ENCODE measurements around the gene POLR3H. TPM values are rescaled to one million over a fixed set of nuclear protein-coding genes. Genes with fewer than 3 reads are reported as not detected.

The POLR3H gene
- polyA plus RNA-seq, 3 donors: 9.4 to 19.0 (median 10.4) TPM

DNA sequence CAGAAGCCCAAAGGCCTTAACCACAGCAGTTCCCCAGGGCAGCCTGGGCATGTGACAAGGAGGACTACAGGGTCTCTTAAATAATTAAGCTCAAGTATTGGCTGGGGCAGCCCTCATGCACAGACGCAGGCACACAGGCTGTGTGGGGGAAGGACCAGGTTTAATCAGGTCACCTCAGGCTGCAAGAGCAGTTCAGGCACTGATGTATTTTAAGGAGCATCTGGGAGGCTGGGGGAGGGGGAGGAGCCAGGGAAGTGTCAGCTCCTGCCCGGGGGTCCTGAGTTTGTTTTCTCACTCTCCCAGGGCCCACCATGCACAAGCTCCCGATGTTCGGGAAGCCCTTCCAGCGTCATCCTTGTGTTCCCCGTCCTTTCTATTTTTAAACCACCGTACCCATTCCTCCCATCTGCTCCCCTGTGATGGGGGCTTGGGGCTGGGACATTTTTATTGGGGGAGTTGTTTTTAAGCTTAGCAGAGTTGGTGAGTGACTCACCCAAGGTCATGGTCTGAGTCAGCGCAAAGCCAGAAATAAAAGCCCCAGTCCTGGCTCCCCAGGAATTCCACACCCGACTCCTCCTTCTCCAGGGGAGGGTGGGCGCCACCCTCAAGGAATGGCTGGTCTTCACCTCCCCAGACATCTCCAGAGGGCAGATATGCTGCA lies 18.9 kb upstream of the POLR3H start:
- H3K4me3 Mint-ChIP-seq: no peak overlapping the region
- no peak for TF ChIP-seq CTCF (IDR thresholded peaks at IDR 0.05)
- Histone ChIP-seq H3K27ac (ENCODE audit: low read depth in 1 of 2, low read length in 2 of 2) (no peak overlapping the region), H3K9me3 (replicated peaks in 1 of 2; ENCODE audit: control insufficient read depth in 1 of 2, insufficient read depth in 1 of 2, low read length in 2 of 2) (no peaks in the 10 kb centered on the region), H3K4me2 (replicated peaks; ENCODE audit: extremely low read depth, low read length, poor library complexity, severe bottlenecking) (no peak overlapping the region), H3K4me1 (ENCODE audit: control insufficient read depth in 1 of 2, insufficient read depth in 2 of 2, low read length in 2 of 2) (no peaks in the 10 kb centered on the region), H3K79me2 (ENCODE audit: insufficient read depth, low read length) (no peaks in the 10 kb centered on the region), H3K27me3 (ENCODE audit: control insufficient read depth in 2 of 2, insufficient read depth in 2 of 2, low read length in 2 of 2) (peaks cover 0 to 24% of the 10 kb centered on the region in 2 donors), H4K20me1 (ENCODE audit: insufficient read depth, low read length) (no peaks in the 10 kb centered on the region), H2AFZ (ENCODE audit: insufficient read depth, low read depth, low read length, poor library complexity, severe bottlenecking) (no peak overlapping the region), H3K4me3 (replicated peaks in 1 of 3; ENCODE audit: low read depth in 2 of 3, low read length in 3 of 3) (no peak overlapping the region), H3K36me3 (replicated peaks in 1 of 2; ENCODE audit: control insufficient read depth in 1 of 2, insufficient read depth in 2 of 2, low read length in 2 of 2) (no peaks in the 10 kb centered on the region), H3K9ac (ENCODE audit: insufficient read depth, low read length, poor library complexity, severe bottlenecking) (no peak overlapping the region)
- H3K27ac Mint-ChIP-seq: no peak overlapping the region
- DNase-seq: no peak
- WGBS (ENCODE audit: insufficient coverage): 83% methylated on average over 1 of the region's 10 CpGs
- H3K4me1 Mint-ChIP-seq: no peaks in the 10 kb centered on the region
- H3K36me3 Mint-ChIP-seq: no peaks in the 10 kb centered on the region
- intact Hi-C loops (cut with micrococcal nuclease): no loop called here
- H3K9me3 Mint-ChIP-seq: no peaks in the 10 kb centered on the region
- peaks cover 27 to 54% (median 54%) of the 10 kb centered on the region in 3 donors for H3K27me3 Mint-ChIP-seq (ENCODE audit: low read depth in 3 of 3)

DNA sequence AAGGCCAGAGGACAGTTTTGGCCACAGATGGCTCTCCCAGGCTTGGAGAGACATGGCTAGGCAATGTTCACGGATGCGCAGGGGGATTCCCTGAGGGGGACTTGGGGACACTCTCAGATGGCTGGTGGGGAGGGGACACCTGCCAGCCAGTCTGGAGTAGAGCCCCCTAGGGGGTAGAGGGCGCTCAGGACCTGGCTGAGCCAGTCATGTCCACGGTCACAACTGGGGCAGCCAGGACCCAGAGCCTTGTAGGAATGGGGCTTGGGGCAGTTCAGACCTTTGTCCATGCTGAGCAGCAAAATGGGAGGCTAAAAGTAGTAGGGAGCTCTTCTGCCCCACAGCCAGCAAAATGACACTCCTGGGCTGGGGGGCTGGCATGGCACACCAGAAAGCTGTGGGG lies 18.2 kb upstream of the POLR3H start:
- Histone ChIP-seq H3K27me3 (ENCODE audit: control insufficient read depth in 2 of 2, insufficient read depth in 2 of 2, low read length in 2 of 2) (peaks cover 0 to 27% of the 10 kb centered on the region in 2 donors), H3K79me2 (ENCODE audit: insufficient read depth, low read length) (no peaks in the 10 kb centered on the region), H3K4me1 (ENCODE audit: control insufficient read depth in 1 of 2, insufficient read depth in 2 of 2, low read length in 2 of 2) (no peaks in the 10 kb centered on the region), H2AFZ (ENCODE audit: insufficient read depth, low read depth, low read length, poor library complexity, severe bottlenecking) (no peak overlapping the region), H3K9me3 (replicated peaks in 1 of 2; ENCODE audit: control insufficient read depth in 1 of 2, insufficient read depth in 1 of 2, low read length in 2 of 2) (no peaks in the 10 kb centered on the region), H3K4me3 (replicated peaks in 1 of 3; ENCODE audit: low read depth in 2 of 3, low read length in 3 of 3) (no peak overlapping the region), H3K36me3 (replicated peaks in 1 of 2; ENCODE audit: control insufficient read depth in 1 of 2, insufficient read depth in 2 of 2, low read length in 2 of 2) (no peaks in the 10 kb centered on the region), H3K4me2 (replicated peaks; ENCODE audit: extremely low read depth, low read length, poor library complexity, severe bottlenecking) (no peak overlapping the region), H3K27ac (ENCODE audit: low read depth in 1 of 2, low read length in 2 of 2) (no peak overlapping the region), H3K9ac (ENCODE audit: insufficient read depth, low read length, poor library complexity, severe bottlenecking) (no peak overlapping the region), H4K20me1 (ENCODE audit: insufficient read depth, low read length) (no peaks in the 10 kb centered on the region)
- Mint-ChIP-seq H3K27me3 (ENCODE audit: low read depth in 3 of 3) (peaks cover 30 to 56% (median 54%) of the 10 kb centered on the region in 3 donors), H3K4me3 (no peak overlapping the region), H3K36me3 (no peaks in the 10 kb centered on the region), H3K4me1 (no peaks in the 10 kb centered on the region), H3K27ac (no peak overlapping the region), H3K9me3 (no peaks in the 10 kb centered on the region)
- WGBS (ENCODE audit: insufficient coverage): 77% methylated on average over 4 of the region's 4 CpGs
- TF ChIP-seq CTCF (IDR thresholded peaks at IDR 0.05): no peak
- intact Hi-C loops (cut with micrococcal nuclease): no loop called here
- DNase-seq: no peak

Data from CD14-positive monocyte (primary cell).